Heart left ventricle (tissue), 13 donors: ENCODE measurements around the gene DENND1B.

Experiments
- POLR2A ChIP-seq, 2 donors: fragments of 450-650 bp; IDR thresholded peaks; one replicate each; pipeline ENCODE4 v1.6.1; 2017; ENCODE audit warnings: antibody characterized with exemption in 2 of 2, mild to moderate bottlenecking in 2 of 2, moderate library complexity in 2 of 2
- TF ChIP-seq, protein P1 (sequence below), 12 donors: fragments of 200-600 bp; sonication (generic) in 4 of 12; IDR thresholded peaks; one replicate each; pipeline versions ENCODE4 v1.5.0 to v1.8.0; 2018 to 2022; ENCODE audit warnings: antibody characterized with exemption in 12 of 12, mild to moderate bottlenecking in 5 of 12
- donor health status: ischemic (EF 13 %, LVEDD 7.1; RV severe dilation, severe dysfunction).
- donor health status: DM: no; HTN: yes; CAD: no.
- donor health status: DM: no; HTN: no; CAD: no.
- donor health status: ischemic (EF 25% LVEDD 6.9; RV normal size, moderate dysfunction).
- donor health status: ischemic (EF 25% LVEDD 5.7; RV mildly dilated, moderate dysfunction).
- donor health status: ischemic (EF 35%, LVEDD 5.7; RV mildly dilated, moderate dysfunction).
- donor health status: nonischemic (EF 11% LVEDD 7.7; RV severe dilation, severe dysfunction).
- donor health status: DM: yes; HTN: yes; CAD: no.
- donor health status: PGD.
- donor health status: ischemic (EF 29% LVEDD 5.4; RV normal size, mild dysfunction).
- donor health status: nonischemic (EF 23%, LVEDD 6.1; RV moderate dilation, normal function).

DNA sequence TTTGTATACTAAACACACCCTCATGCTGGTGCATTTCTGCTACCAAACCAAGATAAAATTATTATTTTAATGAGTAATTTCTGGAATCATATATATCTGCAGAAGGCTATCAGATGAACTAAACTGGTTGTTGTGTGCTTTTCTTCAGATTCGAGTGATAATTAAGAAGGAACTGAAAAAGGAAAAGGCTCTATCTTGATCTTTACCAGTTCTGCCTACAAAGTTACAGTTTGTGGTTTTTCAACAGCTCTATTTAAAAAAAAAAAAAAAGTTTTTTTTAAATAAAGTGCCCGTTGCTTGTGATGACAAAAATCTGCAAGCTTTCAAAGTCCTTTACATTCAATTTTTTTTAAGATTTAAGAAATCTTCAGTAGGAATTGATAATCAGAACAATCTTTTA lies 13.6 kb downstream of the DENND1B start:
- no peak for TF ChIP-seq POLR2A (IDR thresholded peaks at IDR 0.05)
- TF ChIP-seq, protein P1, sequence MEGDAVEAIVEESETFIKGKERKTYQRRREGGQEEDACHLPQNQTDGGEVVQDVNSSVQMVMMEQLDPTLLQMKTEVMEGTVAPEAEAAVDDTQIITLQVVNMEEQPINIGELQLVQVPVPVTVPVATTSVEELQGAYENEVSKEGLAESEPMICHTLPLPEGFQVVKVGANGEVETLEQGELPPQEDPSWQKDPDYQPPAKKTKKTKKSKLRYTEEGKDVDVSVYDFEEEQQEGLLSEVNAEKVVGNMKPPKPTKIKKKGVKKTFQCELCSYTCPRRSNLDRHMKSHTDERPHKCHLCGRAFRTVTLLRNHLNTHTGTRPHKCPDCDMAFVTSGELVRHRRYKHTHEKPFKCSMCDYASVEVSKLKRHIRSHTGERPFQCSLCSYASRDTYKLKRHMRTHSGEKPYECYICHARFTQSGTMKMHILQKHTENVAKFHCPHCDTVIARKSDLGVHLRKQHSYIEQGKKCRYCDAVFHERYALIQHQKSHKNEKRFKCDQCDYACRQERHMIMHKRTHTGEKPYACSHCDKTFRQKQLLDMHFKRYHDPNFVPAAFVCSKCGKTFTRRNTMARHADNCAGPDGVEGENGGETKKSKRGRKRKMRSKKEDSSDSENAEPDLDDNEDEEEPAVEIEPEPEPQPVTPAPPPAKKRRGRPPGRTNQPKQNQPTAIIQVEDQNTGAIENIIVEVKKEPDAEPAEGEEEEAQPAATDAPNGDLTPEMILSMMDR (IDR thresholded peaks at IDR 0.05), result no peak
